GM19455 (cell line): ENCODE measurements around the gene SPPL2A.
A peak's percentile ranks its signal among the peaks of the same experiment; 100 is the strongest.

Experiments used
- ATAC-seq: cut with Tn5 transposase; IDR thresholded peaks from one replicate; pipeline ENCODE4 v1.9.1; 2021; ENCODE audit not compliant: unreplicated experiment

Gene SPPL2A

GRCh38 chr15:50687302-50687902 lies 78.1 kb downstream of the SPPL2A start:
- ATAC-seq, result peak; percentile 1

DNA sequence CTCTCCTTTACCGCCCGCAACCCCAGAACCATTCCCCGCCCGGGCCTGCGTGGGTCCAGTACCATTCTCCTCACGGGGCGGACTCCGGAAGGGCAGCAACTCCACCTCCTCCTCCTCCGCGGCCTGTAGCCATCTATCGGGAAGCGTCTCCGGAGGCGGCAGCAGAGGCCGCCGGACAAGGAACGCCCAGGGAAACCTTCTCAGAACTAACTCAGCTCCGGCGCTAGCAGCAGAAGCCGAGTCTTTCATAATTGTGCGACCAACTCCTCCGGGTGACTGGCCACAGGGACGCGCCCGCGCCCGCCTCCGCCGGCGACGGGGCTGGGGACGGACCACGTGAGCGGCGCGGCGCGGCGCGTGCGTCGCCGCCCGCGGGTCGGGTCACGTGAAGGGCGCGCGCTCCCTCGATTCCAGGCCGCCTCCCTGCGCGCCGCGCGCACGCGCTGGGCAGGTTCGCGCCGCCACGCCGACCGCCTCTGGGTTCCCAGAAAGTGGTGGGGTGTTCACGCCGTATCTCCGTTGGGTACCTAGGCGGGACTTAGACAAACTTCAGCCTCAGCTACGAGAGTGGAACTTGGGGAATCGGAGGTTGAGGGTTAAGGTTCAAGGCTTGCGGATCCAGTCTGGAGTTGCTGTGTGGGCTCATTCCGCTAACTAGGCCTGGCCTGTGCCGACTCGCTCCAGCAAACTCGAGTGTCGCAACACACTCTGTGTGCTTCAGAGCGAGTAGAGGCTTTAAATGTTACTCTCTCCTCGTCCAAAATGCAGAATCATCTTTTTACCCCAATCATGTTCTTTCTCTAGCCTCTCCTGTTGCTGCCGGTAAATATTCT lies 78.8 kb downstream of the SPPL2A start, which contains the start of gene TRPM7:
Gene TRPM7, minus strand, starts transcription at position 329 of the 833 bp plus-strand sequence. Its CDS starts 264 bp downstream, at position 65.
- peak; percentile 80 for ATAC-seq

- ATAC-seq, result peak; percentile 49
These were observed 79.5 kb downstream of the SPPL2A start for GRCh38 chr15:50685976-50686468.

DNA sequence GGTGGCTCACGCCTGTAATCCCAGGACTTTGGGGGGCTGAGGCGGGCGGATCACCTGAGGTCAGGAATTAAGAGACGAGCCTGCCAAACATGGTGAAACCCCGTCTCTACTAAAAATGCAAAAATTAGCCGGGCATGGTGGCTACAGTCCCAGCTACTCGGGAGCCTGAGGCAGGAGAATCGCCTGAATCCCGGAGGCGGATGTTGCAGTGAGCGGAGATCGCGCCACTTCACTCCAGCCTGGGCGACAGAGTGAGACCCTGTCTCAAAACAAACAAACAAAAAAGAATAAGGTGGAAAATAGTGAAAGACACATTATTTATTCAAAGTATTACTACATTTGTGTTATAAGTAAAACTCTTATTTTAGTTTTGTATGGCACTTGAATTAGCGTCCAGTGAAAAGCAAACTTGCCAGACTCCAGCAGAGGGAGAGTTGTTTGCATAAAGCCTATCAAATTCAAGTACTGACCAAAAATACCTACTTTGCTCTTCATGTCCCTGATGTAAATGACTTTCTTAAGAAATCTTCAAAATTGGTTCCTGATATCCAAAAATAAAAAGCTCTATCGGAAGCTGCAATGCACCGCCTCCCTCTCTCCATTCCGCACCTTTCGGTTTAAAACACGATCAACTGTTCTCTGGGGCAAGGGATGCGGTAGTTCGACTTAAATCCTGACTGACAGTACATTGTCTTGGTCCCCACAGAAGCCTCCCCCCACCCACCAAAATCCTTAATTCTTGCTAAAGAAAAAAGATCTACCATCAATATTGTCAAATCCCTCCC lies 80.1 kb downstream of the SPPL2A start:
- ATAC-seq, result no peak

DNA sequence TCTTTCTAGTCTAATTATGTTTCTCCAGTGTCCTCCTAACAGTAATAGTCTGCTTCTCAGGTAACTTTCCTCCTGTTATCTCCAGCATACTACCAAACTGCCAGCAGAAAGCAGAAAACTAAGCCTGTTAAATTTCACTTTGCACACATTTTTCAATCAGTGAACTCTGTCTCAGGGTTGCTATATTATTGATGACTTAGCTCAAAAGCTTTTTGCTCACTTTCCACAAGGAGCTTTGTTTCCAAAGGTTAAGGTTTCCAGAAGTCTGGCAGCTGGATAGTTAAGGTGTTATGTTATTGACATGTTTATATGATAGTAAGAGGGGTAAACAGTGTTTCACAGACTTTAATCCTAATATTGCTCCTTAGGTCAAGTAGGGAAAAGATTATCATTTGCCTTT lies 84.0 kb downstream of the SPPL2A start:
- ATAC-seq, result no peak

- ATAC-seq, result no peak
These were observed 88.6 kb downstream of the SPPL2A start for GRCh38 chr15:50676799-50677483.

DNA sequence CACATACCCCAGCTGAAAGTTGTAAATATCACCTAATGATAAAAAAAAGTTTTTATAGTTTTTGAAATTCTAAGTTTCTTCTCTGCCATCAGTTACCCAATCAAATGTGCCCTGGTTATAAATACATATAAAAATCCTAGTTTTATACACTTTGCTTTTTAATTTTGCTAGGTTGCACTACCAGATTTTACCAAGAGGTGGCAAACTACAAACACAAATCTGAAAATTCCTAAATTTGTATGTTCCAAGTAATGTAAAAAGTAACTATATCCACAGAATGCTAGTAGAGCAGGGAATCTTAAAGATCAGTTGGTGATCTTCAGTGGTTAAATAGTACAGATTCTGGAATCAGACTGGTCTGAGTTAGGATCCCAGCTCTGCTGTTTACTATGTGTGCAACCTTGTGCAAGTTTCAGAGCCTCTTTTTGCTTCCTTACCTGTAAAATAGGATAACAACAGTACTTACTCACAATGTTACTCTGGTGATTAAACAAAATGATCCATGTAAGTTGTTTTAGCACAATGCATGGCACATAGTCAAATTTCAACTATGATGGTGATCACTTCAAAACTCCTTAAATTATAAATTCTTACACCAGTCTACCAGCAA lies 89.9 kb downstream of the SPPL2A start:
- ATAC-seq, result no peak

DNA sequence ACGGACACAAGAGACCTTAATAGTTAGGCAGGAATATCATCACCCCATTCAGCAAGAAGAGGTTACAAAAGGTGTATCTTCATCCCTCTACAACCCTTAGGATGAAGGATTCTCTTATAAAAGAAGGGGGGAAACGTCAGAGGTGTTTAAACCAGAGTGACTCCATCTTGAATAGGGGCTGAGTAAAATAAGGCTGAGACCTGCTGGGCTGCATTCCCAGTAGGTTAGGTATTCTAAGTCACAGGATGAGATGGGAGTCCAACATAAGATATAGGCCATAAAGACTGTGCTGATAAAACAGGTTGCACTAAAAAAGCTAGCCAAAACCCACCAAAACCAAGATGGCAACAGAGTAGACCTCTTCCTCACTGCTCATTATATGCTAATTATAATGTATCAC lies 95.4 kb downstream of the SPPL2A start:
- ATAC-seq, result no peak

GRCh38 chr15:50669611-50670010 lies 95.9 kb downstream of the SPPL2A start:
- ATAC-seq, result no peak

DNA sequence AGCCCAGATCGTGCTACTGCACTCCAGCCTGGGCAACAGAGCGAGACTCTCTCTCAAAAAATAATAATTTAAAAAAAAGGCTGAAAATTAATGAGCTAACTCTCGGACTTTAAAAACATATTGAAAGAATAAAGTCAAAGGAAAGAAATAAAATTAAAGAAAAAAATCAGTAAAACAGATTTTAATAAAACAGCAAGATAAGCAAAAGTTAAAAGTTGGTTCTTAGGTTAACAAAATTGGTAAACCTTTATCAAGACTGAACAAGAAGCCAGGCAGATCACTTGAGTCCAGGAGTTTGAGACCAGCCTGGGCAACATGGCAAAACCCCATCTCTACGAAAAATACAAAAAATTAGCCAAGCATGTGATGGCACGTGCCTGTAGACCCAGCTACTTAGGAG lies 99.6 kb downstream of the SPPL2A start:
- no peak for ATAC-seq

GRCh38 chr15:50655555-50655954 lies 110.0 kb downstream of the SPPL2A start:
- ATAC-seq, result no peak

GRCh38 chr15:50653156-50653743 lies 112.3 kb downstream of the SPPL2A start:
- no peak for ATAC-seq

DNA sequence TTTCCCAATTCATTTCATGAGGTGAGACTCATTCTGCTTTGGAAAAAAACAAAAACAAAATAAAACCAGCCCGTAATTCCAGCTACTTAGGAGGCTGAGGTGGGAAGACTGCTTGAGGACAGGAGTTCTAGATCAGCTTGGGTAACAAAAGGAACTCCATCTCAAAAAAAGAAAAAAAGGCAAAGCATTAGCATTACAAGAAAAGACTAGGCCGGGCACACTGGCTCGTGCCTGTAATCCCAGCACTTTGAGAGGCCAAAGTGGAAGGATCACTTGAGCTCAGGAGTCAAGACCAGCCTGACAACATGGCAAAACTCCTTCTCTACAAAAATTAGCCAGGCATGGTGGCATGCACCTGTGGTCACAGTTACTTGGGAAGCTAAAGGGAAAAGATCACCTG lies 112.8 kb downstream of the SPPL2A start:
- no peak for ATAC-seq
